ENCODE data around the gene RANBP3.
"Not testable (repeated sequence)": the region's sequence is repeated elsewhere in the genome, so short reads cannot be mapped to it uniquely, and the experiment has no call there.

Gene RANBP3

DNA sequence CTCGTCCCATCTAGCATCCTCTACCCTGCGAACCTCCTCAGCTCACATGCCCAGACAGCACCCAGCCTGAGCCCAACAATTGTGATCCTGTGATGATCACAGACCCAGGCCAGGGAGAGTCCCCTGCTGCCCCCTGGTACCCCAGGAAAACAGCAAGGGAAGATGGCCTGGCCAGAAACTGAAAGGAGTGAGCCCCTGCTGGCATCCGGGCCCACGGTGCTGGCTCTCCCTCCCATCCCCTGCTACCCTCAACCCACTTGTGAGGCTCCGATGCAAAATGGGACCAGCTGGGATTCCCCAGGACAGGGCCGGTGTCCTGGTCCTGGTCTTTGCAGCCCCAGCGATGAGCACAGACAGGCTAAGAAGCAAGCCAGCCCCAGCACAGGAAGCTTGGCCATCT is 14.1 kb downstream of the RANBP3 start:
- no peak for DNase-seq

- DNase-seq = not testable (repeated sequence)
Observed at GRCh38 chr19:5963259-5963658, 14.7 kb downstream of the RANBP3 start.

DNA sequence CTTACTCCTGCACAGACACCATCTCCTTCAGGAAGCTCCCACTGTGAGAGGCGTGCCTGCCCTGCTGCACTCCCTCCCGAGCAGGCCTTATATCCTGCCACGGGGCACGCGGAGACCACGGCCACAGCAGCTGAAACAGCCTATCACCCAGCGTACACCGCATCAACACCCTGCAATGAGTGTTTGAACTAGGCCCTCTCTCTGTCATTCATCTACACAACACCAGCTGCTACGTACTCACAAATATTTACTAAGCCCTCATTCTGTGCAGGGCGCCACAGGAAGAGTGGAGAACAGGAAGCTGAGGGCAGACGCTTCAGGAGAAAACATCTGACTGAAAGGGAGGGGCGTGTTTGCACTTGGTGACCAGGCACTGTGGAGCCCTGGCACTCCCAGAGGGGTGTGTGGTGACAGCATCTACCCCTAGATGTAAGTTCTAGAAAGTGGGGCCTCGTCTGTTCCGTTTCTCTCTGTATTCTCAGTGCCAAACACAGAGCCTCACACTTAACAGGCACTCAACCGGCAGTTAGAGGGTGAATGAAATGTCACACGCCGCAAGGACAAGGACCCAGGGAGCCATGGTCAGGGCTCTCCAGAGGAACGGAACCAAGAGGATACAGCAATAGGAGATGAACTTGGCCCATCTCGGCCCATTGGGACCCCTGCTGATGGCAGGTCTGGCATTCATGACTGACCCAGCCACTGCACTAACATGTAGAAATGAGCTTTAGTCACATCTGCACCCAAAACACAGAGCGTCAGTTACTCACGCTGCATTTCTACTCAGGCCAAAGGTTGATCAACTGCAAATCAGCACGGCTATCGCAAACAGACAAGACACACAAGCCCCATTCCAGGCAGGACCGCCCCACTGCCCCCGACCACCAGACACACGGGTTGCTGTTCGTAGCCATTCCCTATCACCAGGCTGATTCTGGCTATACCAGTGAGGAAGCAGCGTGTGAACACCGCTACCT is 15.7 kb downstream of the RANBP3 start:
- peak; percentile 59 for DNase-seq

GRCh38 chr19:5961641-5961968 is 16.3 kb downstream of the RANBP3 start:
- DNase-seq = not testable (repeated sequence)

GRCh38 chr19:5960005-5961001 is 17.6 kb downstream of the RANBP3 start:
- no peak for DNase-seq

GRCh38 chr19:5959260-5960004 is 18.5 kb downstream of the RANBP3 start:
- no peak for DNase-seq

GRCh38 chr19:5958851-5959122 is 19.2 kb downstream of the RANBP3 start:
- no peak for DNase-seq

DNA sequence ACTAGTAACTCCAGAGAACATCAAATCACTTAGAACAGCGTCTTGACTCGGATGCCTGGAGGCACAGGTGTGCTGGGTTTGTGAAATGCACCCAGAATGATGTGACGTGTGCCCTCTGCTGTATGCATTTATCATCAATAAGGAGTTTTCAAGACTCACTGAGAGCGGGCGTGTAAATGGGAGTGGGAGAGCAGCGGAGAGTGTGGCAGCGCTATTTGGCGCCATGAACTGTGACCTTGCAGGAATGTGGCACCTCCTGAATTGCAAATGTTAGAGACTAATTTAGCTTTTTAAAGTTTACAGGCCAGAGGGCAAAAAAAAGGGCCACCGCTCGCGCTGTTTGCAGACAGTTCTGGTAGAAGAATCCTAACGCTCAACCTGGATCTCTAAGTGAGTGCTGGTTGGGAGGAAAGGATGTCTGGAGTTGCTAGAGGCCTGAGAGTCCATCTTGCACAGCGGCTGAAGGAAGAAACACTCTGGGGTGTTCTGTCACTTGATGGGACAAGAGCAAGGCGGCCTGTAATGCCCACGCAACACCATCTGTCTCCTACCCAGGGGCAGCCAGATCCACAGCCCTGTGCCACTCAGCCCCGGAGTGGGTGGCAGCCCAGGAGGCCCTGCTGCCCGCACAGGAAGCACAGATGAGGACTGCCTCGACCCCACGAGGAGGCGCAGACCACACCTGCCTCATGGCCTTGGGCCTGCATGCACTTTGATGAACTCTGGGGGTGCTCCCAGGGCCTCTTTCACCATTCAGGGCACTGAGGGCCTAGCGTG is 19.7 kb downstream of the RANBP3 start:
- no peak for DNase-seq

- DNase-seq = no peak
Observed at GRCh38 chr19:5957170-5957569, 20.8 kb downstream of the RANBP3 start.

DNA sequence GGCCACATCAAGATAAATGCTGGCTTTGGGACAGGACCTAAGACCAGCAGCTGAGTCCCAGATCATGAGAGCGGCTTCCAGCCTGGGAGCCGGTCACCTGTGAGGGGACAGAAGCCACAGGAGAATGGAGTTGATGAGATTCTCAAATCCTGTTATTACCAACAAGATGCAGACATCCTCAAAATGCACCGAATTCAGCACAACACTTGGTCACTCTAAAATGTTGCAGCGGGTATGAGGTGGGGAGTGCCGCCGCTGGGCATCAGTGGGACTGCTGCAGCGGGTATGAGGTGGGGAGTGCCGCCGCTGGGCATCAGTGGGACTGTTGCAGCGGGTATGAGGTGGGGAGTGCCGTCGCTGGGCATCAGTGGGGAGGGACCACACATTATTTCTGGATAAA is 21.2 kb downstream of the RANBP3 start:
- no peak for DNase-seq

GRCh38 chr19:5956323-5956722 is 21.6 kb downstream of the RANBP3 start:
- DNase-seq = no peak

GRCh38 chr19:5955636-5955935 is 22.4 kb downstream of the RANBP3 start:
- DNase-seq = no peak

GRCh38 chr19:5954293-5954692 is 23.6 kb downstream of the RANBP3 start:
- DNase-seq = no peak

- no peak for DNase-seq
Observed at GRCh38 chr19:5953680-5954213, 24.2 kb downstream of the RANBP3 start.

- DNase-seq = no peak
Observed at GRCh38 chr19:5953030-5953589, 24.8 kb downstream of the RANBP3 start.

GRCh38 chr19:5952193-5953029 is 25.5 kb downstream of the RANBP3 start:
- no peak for DNase-seq

DNA sequence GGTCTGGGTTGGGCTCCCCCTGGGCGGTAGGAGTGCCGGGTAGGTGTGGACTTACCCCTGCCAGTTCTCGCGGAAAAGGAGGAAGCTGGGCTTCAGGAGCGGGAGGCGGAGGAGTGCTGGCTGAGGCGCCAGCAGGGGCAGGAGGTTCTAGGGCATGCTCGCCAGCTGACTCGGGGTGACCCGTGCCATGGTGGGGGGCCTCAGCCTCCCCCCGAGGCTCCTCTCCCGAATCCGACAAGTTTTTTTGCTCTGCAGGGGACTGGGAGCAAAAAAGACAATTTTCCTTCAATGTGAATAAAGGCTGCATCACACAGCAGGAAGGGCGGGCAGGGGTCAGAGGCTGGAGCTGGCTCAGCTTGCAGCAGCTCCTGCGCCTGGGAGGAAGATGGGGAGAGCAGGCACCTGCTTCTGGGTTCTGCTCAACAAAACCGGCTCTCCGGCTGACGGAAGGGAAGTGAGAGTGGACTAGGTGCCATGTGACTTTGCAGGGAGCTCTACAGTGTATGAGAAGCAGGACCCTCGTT is 26.5 kb downstream of the RANBP3 start:
- DNase-seq = no peak

DNA sequence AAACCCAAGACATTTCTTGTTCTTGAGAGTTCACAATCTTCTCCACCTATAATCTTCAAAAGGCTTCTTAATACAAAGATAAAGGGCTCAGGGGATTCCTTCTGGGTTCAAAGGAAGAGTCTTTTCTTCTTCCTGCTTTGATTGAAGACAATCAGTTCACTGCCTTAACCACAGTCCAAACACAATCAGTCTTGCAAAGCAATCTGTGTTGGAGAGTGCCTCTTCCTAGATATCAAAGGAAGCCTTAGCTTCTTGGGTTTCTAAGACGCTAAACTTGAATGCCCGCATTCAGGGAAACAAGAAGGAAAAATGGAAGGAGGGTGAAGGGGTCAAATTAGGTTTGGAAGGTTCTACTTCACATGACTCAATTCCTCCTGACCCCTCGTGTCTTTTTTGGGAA is 27.2 kb downstream of the RANBP3 start:
- DNase-seq = no peak

DNA sequence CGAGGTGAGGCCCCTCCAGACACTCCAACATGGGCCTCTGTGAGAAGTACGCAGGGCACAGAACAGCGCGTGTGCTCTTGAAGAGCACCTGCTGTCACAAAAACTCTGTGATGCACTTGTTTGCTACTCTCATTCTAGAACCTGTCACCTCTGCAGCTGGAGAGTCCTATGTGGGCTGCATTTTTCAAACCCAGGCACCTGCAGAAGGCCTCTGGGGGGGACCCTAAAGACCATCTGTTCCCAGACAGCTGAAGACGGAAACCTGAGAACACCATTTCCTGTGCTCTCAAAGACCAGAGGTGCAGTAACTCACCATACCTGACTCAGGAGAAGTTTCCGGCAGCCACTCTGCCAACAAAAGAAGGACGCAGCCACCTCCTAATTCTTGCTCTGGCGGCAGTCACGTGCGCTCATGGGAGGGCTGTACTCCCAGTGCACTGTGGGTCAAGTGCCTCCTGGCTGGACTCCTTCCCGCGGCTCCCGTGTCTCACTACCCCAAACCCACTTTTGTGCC is 28.1 kb downstream of the RANBP3 start:
- DNase-seq = no peak

GRCh38 chr19:5948752-5949564 is 29.0 kb downstream of the RANBP3 start:
- no peak for DNase-seq

Measured in NCI-H2227 treated with DMSO at 0.1 percent for 48 hours (cell line).